PC-3 (cell line): ENCODE measurements around the gene UBE2G1. TPM values are rescaled to one million over a fixed set of nuclear protein-coding genes. Genes with fewer than 3 reads are reported as not detected.

ENCODE experiments used
- ATAC-seq: fragments of 200-7000 bp; cut with Tn5 transposase; 2 replicates; pipeline ENCODE4 v1.9.1; 2020; ENCODE audit warnings: mild to moderate bottlenecking, moderate library complexity
- BruUV-seq: library from RNA; stranded (reverse); fragments of 400-500 nt; replicated peaks from 2 replicates; lab custom pipeline; 2021; lab: Mats Ljungman, UMichigan
- CTCF ChIA-PET: fragments of 300-600 bp; sonication (Branson Sonifier 250); formaldehyde crosslinking; loops from one replicate; lab custom pipeline; 2022; ENCODE audit warnings: antibody characterized with exemption; lab: Charles Lee
- POLR2A ChIA-PET: fragments of 300-600 bp; sonication (Branson Sonifier 250); formaldehyde crosslinking; loops from one replicate; lab custom pipeline; 2022; ENCODE audit warnings: antibody characterized with exemption; ENCODE audit not compliant: unreplicated experiment; lab: Charles Lee
- DNase-seq: peaks from one replicate; pipeline ENCODE4 v3.0.0-alpha.2; 2015
- H2AFZ ChIP-seq: fragments of 300-600 bp; sonication (generic); 2 replicates; pipeline ENCODE4 v1.6.0; 2016; ENCODE audit warnings: antibody characterized with exemption, low read length
- H3F3A ChIP-seq: fragments of 300-600 bp; sonication (generic); one replicate; pipeline ENCODE4 v1.6.0; 2017; ENCODE audit warnings: antibody characterized with exemption, low read length, control low read depth, mild to moderate bottlenecking; ENCODE audit not compliant: unreplicated experiment
- H3K27ac ChIP-seq: fragments of 300-600 bp; sonication (generic); 2 replicates; pipeline ENCODE4 v1.5.1; 2016; ENCODE audit warnings: mild to moderate bottlenecking, low read length
- H3K27me3 ChIP-seq: fragments of 300-600 bp; sonication (generic); 2 replicates; pipeline ENCODE4 v1.6.1; 2016; ENCODE audit warnings: low read length, mixed read lengths
- H3K36me3 ChIP-seq: fragments of 300-600 bp; sonication (generic); 2 replicates; pipeline ENCODE4 v1.6.1; 2016; ENCODE audit warnings: low read depth, mixed run types, low read length, mixed read lengths
- H3K4me1 ChIP-seq: fragments of 300-600 bp; sonication (generic); 2 replicates; pipeline ENCODE4 v1.5.1; 2016; ENCODE audit warnings: low read length; ENCODE audit not compliant: insufficient read depth
- H3K4me2 ChIP-seq: fragments of 300-600 bp; sonication (generic); 2 replicates; pipeline ENCODE4 v1.6.0; 2016; ENCODE audit warnings: low read length
- H3K4me3 ChIP-seq: fragments of 300-600 bp; sonication (generic); 2 replicates; pipeline ENCODE4 v1.5.1; 2016; ENCODE audit warnings: mild to moderate bottlenecking, low read length, mixed read lengths
- H3K79me2 ChIP-seq: fragments of 300-600 bp; sonication (generic); 2 replicates; pipeline ENCODE4 v1.6.1; 2017; ENCODE audit warnings: low read length, mixed read lengths
- H3K9ac ChIP-seq: fragments of 300-600 bp; sonication (generic); 2 replicates; pipeline ENCODE4 v1.6.0; 2016; ENCODE audit warnings: mild to moderate bottlenecking, low read length
- H3K9me2 ChIP-seq: fragments of 300-600 bp; sonication (generic); replicated peaks from 2 replicates; pipeline ENCODE4 v1.6.1; 2016; ENCODE audit warnings: mixed run types, low read length, mixed read lengths
- H3K9me3 ChIP-seq: fragments of 300-600 bp; sonication (generic); 2 replicates; pipeline ENCODE4 v1.6.1; 2016; ENCODE audit warnings: low read length, mixed read lengths
- H4K20me1 ChIP-seq: fragments of 300-600 bp; sonication (generic); 2 replicates; pipeline ENCODE4 v1.6.1; 2016; ENCODE audit warnings: low read length, mixed read lengths
- CTCF ChIP-seq: fragments of 300-600 bp; sonication (generic); conservative IDR thresholded peaks from 2 replicates; pipeline ENCODE4 v1.5.1; 2017; ENCODE audit warnings: antibody characterized with exemption, low read depth, mild to moderate bottlenecking, low read length
- EZH2 ChIP-seq: fragments of 300-600 bp; sonication (generic); IDR thresholded peaks from one replicate; pipeline ENCODE4 v1.6.1; 2017; ENCODE audit warnings: antibody characterized with exemption, mild to moderate bottlenecking, low read length; ENCODE audit not compliant: unreplicated experiment
- EZH2phosphoT487 ChIP-seq: fragments of 300-600 bp; sonication (generic); IDR thresholded peaks from 2 replicates; pipeline ENCODE4 v1.6.1; 2018; ENCODE audit warnings: mild to moderate bottlenecking, antibody characterized with exemption, low read length, borderline replicate concordance
- intact Hi-C: fragments of 100-400 bp; cut with micrococcal nuclease; formaldehyde crosslinking; loops from 2 replicates; pipeline ENCODE4 v1.9.0; 2023
- total RNA-seq: library from RNA; depleted of rRNA; stranded (reverse); fragments of >200 nt; gene quantifications from 2 replicates; pipeline ENCODE4 v1.2.3, GENCODE V29; 2014

Gene UBE2G1
- total RNA-seq, 1 experiment from 2014 or later: 35.8 TPM

- intact Hi-C loops: no loop called here
- no peaks in the 10 kb centered on the region for H3K9me3 ChIP-seq
- H4K20me1 ChIP-seq: peaks cover 2% of the 10 kb centered on the region; the same call in 1 of the 2 replicates
- no peak overlapping the region for H2AFZ ChIP-seq
- ChIA-PET CTCF (no interaction called here), POLR2A (no interaction called here)
- H3K4me3 ChIP-seq: no peak overlapping the region
- peaks cover 96% of the 10 kb centered on the region for H3K79me2 ChIP-seq
- ATAC-seq (peak; percentile 84), DNase-seq (peak; percentile 84)
- peak overlapping the region; percentile 51 for H3K9ac ChIP-seq
- no peaks in the 10 kb centered on the region for H3K27me3 ChIP-seq
- H3K27ac ChIP-seq: peak overlapping the region; percentile 87
- H3F3A ChIP-seq: peaks cover 7% of the 10 kb centered on the region
- H3K36me3 ChIP-seq: no peaks in the 10 kb centered on the region
- no peak for TF ChIP-seq EZH2
- TF ChIP-seq CTCF: no peak
- no peak for TF ChIP-seq EZH2phosphoT487
- H3K9me2 ChIP-seq: no peaks in the 10 kb centered on the region
- no TSS peak for BruUV-seq
- H3K4me1 ChIP-seq: peaks cover 46% of the 10 kb centered on the region
- peak overlapping the region; percentile 71 for H3K4me2 ChIP-seq
Measured at GRCh38 chr17:4327606-4328005, 38.9 kb downstream of the UBE2G1 start.

- ChIA-PET POLR2A (no interaction called here), CTCF (no interaction called here)
- no peaks in the 10 kb centered on the region for H3K9me3 ChIP-seq
- H3K4me3 ChIP-seq: no peak overlapping the region
- no peaks in the 10 kb centered on the region for H3K9me2 ChIP-seq
- peaks cover 40% of the 10 kb centered on the region for H3K4me1 ChIP-seq
- H3K27ac ChIP-seq: peak overlapping the region; percentile 87
- ATAC-seq: no peak
- no peaks in the 10 kb centered on the region; the same call in 1 of the 2 replicates for H4K20me1 ChIP-seq
- no peak overlapping the region for H3K9ac ChIP-seq
- no peaks in the 10 kb centered on the region for H3K36me3 ChIP-seq
- no peak overlapping the region for H3K4me2 ChIP-seq
- H2AFZ ChIP-seq: no peak overlapping the region
- TF ChIP-seq EZH2phosphoT487 (no peak), EZH2 (no peak), CTCF (no peak)
- no peak for DNase-seq
- peaks cover 7% of the 10 kb centered on the region for H3F3A ChIP-seq
- BruUV-seq: no TSS peak
- intact Hi-C loops: no loop called here
- H3K79me2 ChIP-seq: peaks cover 96% of the 10 kb centered on the region
- H3K27me3 ChIP-seq: no peaks in the 10 kb centered on the region
Measured at GRCh38 chr17:4326608-4327007, 39.9 kb downstream of the UBE2G1 start.

GRCh38 chr17:4326112-4326511, 40.4 kb downstream of the UBE2G1 start:
- no peak for ATAC-seq
- Histone ChIP-seq H3K4me3 (no peak overlapping the region), H3K36me3 (no peaks in the 10 kb centered on the region), H3F3A (peaks cover 7% of the 10 kb centered on the region), H3K27me3 (no peaks in the 10 kb centered on the region), H3K9me3 (no peaks in the 10 kb centered on the region), H3K4me2 (no peak overlapping the region), H3K9ac (no peak overlapping the region), H3K27ac (peak overlapping the region; percentile 87; the same call in 1 of the 2 replicates), H3K4me1 (peaks cover 40% of the 10 kb centered on the region), H4K20me1 (no peaks in the 10 kb centered on the region; the same call in 1 of the 2 replicates), H2AFZ (no peak overlapping the region), H3K9me2 (no peaks in the 10 kb centered on the region), H3K79me2 (peaks cover 96% of the 10 kb centered on the region)
- TF ChIP-seq EZH2phosphoT487: no peak
- no peak for TF ChIP-seq EZH2
- no peak for TF ChIP-seq CTCF
- intact Hi-C loops: no loop called here
- no TSS peak for BruUV-seq
- POLR2A ChIA-PET: no interaction called here
- DNase-seq: no peak
- CTCF ChIA-PET: no interaction called here
